RPMI7951 (cell line): ENCODE results near the gene ADAM15. TPM values are rescaled to one million over a fixed set of nuclear protein-coding genes. Genes with fewer than 3 reads are reported as not detected.
A peak's percentile ranks its signal among the peaks of the same experiment; 100 is the strongest.

Source experiments
- DNase-seq: peaks from one replicate; pipeline ENCODE4 v3.0.0-alpha.2; 2012; ENCODE audit warnings: low read depth
- total RNA-seq: library from RNA; depleted of rRNA; stranded (reverse); fragments of >200 nt; shearing (Covaris generic); gene quantifications from 2 replicates; pipeline ENCODE4 v1.2.3, GENCODE V29; 2014

Gene ADAM15
- total RNA-seq, 1 experiment from 2014 or later, result 30.6 TPM

DNA sequence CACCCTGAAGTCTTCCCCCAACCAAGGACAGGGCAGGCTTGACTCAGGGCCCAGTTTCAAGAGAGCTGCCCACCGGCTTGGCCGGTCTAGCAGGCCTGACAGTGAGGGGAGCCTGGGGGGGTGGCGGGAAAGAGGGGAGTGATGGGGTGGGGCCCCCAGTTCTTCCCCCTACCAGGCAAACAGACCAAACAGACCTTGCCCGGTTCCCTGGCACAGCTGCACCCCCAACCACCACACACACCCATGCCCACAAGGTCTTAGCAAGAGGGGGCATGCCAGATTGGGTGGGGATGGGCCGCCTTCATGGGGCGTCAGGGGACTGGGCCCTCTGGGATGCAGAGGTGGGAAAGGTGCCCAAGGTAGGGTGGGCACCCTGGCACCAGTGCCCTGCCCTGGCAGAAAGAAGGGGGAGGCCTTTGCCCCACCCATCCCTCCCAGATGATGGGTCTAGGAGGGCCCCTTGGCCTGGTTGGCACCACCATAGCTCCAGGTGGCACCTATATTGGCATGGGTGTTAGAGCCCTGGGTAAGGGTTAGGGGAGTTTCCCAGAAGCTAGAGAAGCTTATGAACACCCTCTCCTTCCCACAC lies 39.6 kb upstream of the ADAM15 start:
- no peak for DNase-seq

DNA sequence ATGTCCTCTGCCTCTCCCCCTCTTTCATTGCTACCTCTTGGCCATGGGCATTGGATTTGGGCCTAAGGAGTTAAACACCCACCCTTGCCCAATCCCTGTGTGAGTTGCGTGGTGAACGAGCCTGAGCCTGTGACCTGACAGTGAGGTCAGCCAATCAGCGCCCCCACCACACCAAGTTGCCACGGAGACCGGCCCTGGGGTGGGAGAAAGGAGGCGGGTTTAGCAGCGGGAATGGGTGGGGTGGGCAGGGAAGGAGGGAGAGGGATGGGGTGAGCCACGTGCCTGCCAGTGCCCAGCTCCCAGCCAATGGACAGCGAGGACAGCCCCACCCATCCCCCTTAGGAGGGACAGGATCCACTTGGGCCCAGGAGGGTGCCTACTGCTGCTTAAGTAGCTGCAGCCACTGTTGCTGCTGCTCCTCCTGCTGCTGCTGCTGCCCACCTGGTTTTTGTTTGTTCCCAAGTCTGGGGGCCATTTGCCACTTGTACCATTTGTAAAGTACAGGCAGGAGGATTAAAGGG lies 39.0 kb upstream of the ADAM15 start:
- DNase-seq, result peak; percentile 58

DNA sequence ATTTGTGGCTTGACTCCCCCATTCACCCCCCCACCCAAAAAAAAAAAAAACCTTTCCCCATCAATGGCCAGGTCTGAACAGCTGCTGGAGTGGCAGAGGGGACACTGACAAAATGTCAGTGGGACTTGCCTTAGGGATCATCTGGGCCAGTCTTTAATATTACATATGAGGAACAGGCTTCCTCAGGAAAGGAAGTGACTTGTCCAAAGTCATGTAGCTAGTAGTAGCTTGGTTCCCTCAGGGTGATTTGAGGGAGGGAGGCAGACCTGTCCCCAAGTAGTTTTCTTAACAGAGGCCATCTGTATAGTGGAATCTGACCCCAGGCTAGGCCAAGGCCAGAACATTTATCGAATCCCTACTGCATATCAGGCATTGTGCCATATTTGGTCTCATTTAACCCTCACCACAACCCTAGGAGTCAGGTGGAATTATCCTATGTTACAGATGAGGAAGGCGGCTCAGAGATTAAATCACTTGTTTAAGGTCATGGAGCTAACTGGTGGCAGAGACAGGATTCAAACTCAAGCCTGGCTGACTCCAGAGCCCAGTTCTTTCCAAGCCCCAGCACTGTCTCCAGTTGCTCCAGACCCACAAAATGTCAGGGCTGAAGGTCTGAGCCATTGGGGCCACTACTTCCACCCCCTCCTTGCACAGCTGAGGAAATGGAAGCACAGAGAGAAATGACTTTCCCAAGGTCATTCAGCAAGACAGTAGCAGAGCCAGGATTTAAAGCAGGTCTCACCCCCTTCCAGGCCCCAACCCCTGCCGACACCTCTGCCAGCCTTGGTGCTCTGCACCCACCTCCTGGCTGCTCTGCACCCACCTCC lies 38.1 kb upstream of the ADAM15 start:
- DNase-seq, result no peak

DNA sequence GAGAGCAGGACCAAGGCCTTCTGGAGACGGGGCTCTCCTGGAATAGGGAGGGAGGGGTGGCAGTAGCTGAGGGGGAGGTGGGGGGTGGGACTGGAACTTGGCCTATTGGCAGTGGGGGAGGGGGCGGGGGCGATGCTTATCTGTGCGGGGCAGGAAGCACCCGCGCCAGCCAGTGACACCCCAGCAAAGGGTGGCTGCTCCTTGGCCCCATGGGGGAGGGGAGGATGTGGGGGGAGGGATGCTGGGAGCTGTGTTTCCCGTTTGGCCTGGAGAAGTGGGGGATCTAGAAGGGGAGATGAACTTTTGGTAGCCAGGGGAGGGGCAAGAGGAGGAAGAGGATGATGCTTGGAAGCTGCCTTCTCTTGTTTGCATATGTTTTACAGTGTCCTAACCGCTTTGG lies 37.5 kb upstream of the ADAM15 start:
- DNase-seq, result no peak

DNA sequence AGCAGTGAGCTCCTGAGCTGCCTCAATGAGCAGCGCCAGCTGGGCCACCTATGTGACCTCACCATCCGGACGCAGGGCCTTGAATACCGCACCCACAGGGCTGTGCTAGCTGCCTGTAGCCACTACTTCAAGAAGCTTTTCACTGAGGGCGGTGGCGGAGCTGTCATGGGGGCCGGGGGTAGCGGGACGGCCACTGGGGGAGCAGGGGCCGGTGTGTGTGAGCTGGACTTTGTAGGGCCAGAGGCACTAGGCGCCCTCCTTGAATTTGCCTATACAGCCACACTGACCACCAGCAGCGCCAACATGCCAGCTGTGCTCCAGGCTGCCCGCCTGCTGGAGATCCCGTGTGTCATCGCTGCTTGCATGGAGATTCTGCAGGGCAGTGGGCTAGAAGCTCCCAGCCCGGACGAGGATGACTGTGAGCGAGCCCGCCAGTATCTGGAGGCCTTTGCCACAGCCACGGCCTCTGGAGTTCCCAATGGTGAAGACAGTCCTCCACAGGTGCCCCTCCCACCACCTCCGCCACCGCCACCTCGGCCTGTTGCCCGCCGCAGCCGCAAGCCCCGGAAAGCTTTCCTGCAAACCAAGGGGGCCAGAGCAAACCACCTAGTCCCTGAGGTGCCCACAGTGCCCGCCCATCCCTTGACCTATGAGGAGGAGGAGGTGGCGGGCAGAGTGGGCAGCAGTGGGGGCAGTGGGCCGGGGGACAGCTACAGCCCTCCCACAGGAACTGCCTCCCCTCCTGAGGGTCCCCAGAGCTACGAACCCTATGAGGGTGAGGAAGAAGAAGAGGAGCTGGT lies 36.2 kb upstream of the ADAM15 start:
- no peak for DNase-seq

DNA sequence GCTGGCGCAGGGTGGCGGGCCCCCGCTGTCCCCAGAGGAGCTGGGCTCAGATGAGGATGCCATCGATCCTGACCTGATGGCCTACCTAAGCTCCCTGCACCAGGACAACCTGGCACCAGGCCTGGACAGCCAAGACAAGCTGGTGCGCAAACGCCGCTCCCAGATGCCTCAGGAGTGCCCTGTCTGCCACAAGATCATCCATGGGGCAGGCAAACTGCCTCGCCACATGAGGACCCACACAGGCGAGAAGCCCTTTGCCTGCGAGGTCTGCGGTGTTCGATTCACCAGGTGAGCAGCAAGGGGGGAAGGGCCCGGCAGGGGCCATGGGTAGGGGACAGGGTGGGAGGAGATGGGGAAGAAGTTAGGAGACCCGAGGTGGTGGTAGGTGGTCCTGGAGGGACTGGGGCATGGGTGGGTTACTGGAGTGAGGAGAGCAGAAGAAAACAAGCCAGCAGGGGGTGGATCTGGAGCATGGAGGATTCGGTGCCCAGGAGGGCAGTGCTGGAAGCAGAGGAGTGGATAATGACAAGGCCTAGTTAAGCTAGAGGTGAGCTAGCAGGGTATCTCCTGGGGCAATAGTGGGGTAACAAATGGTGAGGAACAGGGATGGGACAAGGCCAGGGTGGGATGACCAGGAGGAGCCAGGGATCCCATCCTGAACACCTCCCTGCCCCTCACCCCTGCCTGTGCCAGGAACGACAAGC lies 35.4 kb upstream of the ADAM15 start:
- DNase-seq, result no peak

DNA sequence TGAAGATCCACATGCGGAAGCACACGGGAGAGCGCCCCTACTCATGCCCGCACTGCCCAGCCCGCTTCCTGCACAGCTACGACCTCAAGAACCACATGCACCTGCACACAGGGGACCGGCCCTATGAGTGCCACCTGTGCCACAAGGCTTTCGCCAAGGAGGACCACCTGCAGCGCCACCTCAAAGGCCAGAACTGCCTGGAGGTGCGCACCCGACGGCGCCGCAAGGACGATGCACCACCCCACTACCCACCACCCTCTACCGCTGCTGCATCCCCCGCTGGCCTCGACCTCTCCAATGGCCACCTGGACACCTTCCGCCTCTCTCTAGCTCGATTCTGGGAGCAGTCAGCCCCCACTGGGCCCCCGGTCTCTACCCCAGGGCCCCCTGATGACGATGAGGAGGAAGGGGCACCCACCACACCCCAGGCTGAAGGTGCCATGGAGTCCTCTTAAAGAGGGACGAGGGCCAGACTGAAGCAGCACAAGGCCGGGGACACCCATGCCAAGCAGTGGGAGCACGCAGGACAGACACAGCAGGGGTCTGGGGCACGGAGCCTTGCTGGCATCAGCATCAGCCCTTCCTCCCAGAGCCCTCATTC lies 34.8 kb upstream of the ADAM15 start:
- DNase-seq, result no peak

DNA sequence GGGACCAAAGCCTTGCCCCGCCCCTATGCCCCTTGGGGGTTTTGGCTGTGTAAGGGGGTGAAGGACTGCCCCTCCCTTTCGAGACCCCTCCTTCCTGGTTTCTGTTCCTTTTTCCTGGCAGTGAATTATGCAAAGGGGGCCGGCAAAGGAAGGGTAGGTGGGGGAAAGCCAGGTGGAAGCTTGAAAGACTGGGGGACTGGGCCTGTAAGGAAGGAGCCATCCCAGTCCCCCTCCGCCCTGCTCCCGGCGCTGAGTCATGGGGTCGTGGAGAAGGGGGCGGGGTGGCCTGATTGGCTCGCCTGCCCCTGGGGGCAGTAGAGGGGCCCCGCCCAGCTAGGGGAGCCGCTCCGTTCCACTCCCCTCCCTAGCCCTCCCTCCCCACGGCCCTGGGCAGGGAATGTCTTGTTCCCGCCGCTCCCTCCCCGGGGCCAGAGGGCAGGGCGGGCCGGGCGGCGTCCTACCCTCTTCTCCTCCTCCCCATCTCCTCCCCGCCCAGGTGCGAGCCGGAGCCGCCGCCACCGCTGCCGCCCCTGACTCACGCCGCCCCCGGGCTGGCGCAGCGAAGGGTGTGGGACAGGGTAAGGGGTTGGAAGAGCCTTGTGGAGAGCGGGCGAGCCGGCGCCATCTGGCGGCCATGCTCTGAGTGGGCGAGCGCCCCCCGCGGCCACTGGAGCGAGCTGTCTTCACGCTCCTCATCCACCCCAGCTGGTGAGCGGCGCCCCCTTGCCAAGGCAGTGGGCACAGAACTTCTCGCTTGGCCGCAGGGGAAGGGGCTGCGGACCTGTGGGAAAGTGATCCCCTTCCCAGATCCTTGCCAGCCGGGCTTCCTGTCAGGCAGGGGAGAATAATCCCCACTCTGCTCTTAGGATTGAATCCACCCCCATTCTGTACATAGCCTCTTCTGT lies 33.8 kb upstream of the ADAM15 start:
- peak; percentile 91 for DNase-seq

DNA sequence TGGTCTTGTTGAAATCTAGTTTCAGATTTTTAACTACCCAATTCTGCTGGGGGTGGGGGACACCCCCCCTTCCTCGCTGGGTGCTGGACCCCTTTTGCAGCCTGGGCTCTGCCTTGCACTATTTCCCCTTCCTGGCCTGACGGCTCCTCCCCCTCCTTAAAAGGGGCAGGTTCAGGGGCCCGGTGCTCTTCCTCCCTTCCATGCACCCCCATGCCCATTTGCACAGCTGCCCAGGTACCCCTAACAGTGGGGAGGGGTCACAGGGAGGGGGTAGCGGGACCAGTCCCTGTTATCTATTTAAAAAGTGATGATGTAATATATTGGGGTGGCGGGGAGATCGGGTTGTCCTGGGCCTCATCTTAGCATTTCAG lies 33.2 kb upstream of the ADAM15 start:
- no peak for DNase-seq

DNA sequence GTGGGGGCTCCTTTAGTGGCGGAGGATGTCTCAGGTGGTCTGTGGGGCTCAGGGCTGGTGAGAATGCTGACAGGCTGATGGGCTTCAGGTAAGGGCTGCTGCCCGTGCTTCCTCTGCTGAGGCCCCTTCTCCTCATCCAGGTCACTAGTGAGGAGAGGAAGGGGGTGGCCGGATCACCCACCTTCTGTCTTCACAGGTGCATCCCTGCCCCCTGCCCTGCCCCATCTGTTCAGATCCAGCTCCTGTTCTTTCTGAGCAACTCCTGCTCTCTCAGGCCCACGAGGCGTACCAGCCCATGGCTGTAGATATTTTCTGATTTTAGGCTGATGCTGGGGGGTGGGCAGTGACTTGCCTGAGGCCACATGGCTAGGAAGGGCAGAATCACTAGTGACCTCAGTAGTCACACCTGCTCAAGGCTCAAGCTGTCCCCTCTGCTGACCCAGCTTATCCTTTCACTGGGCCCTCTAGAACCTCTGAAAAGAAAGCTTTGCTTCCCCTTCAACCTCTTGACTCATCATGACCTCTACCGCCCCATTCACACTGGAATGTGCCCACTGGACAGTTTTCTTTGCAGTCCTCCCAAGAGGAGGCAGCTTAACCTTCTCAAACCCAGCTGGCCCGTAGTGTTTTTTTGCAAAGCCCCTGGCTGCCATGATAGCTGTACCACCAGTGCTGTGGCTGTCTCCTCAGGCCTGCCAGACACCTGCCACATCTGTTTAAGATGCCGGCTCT lies 32.3 kb upstream of the ADAM15 start:
- DNase-seq, result no peak

DNA sequence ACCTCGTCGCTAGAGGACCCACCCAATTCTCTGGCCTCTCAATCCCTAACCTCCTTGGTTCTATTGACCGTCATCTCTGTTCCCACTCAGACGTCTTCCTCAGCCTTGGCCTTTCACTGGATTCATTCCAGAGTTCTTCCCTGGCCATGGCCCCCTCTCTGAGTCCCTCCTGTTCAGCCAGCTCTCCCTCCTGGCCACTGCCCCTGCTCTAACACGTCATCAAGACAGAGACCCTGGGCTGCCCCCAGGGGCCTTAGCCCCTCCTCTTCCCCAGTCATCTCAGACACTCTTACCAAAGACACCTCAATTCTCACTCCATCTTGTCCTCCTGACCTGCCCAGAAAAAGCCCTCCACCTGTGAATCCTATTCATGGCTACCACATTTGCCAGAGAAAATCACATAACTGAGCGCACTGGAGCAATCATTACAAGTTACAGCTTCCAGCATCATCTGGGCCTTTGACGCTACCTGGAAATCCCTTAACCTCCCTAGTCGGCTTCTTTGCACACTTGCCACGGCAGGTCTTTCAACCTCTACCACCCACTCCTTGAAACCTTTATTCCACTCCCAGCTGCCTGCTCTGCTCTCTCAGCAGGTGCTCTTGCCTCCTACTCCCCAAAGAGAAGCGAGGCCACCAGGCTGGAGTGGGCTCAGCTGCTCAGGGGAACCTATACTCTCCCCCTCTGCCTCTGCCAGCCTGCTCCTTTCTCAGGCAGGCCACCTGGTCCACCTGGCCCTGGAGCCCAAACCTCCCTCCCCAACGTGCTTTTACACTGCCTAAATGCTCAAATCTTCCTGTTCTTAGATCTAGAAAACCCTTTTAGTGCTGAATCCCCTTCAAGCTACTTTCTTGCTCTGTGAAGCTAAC lies 31.5 kb upstream of the ADAM15 start:
- no peak for DNase-seq

DNA sequence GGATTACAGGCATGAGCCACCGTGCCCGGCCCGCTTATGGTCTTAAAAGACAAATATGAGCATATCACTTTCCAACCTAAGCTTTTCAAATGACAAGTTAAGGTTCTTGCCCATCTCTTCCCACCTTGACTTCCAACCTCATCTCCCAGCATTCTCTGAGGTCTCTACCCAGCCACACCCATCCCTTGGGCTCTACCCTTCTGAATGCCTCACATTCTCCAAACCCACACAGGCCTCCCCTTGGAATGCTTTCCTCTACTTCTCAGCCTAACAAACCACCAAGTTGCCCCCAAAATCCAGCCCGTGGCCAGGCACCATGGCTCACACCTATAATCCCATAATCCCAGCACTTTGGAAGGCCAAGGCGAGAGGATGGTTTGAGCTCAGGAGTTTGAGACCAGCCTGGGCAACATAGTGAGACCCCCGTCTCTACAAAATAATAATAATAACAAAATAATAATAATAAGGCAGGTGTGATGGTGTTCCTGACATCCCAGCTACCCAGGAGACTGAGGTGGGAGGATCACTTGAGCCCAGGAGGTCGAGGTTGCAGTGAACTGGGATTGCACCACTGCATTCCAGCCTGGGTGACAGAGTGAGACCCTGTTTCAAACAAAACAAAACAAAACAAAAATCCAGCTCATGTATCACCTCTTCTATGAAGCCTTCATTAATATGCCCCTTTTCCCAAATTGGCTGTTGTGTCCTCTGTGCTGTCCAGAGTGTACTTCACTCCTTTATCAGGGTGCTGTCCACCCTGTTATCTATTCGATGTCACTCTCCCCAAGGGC lies 28.8 kb upstream of the ADAM15 start:
- no peak for DNase-seq

DNA sequence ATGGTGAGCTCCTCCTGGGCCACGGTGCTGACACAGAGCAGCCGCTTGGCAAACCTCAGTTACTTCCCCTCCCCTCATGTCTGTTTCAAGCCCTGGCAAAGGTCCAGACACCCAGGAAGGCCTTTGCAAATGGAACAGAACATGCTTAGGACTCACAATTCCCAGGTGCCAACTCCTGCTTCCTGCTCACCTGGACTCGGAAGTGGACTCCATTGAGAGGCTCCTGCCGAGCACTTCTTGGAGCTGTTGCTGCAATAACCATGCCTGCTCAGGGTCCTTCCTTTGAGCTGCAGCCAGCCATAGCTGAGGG lies 28.2 kb upstream of the ADAM15 start:
- DNase-seq, result no peak

DNA sequence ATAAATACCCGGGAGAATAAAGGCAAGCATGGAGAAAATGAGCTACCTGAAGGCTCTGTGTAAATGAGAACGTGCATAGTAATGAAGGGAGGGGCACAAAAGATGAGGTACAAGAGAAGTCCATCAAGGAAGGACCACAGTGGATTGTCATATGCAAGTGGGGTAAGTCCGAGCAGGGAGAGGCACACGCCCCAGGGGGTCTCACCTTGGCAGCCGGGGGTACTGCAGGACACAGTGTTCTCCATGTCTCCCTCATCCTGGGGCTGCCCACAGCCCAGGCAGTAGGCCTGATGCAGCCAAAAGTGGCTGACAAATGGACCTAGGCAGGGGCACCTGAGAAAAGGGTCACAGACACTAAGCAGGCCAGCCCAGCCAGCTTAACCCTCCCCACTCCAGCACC lies 27.5 kb upstream of the ADAM15 start:
- DNase-seq, result no peak

DNA sequence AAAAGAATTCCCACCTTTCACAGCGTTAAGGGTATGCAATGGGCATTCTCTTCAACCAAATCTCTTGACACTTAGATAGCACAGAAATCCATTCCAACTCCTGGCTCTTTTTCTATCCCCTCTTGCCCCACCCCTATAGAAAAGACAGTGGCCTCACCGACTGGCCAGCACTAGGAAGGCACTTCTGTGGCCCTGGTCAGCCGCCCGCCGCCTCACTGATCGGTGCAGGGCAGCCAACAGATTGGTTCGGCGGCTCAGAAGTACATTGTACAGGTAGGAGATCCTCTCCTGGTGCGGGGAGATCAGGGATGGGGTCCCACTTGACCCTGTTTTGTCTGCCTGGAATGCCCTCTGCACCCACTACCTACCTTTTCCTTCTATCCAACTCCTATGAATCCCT lies 26.8 kb upstream of the ADAM15 start:
- no peak for DNase-seq

DNA sequence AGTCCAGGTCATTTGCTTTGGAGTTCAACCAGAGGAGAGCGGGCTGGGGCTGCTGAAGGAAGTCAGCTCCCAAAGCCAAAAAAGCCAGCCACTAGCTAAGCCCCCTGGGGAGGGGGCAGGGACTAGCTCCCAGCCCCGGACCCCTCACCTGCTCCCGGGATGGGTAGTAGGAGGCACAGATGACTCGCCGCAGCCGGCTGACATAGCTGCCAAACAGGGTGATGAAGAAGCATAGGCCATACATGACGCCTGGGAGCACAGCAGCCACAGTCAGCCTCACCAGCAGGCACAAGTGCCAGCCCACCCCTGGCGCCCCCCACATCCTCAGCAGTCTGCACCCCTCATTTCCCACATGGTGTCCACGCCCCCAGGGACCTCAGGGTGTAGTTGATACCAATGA lies 25.0 kb upstream of the ADAM15 start:
- DNase-seq, result no peak

DNA sequence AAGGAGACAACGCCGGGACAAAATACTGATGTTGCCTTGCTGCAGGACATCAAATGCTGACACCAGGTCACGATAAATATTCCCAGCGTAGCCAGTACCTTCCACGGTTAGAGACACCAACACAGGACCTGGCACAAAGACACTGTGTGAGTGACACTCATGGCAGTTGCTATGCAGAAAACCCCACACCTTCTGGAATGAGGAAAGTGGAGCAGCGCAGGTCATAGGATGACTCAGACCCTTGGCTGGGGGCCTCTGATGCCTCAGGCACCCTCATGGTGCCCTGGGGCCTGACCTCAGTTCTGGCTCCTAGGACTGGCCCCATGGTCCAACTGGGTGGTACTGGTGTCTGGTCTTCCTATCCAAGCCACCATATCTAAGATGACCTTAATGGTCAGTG lies 24.5 kb upstream of the ADAM15 start:
- peak; percentile 39 for DNase-seq
